Activated effector memory CD4-positive, alpha-beta T cell treated with Interleukin-2 at 50 U/mL for 16 hours (primary cell): ENCODE data around the gene MED23.

Experiments used
- DNase-seq: peaks from one replicate; pipeline ENCODE4 v3.0.0-alpha.2; 2020

MED23 gene

GRCh38 chr6:131640576-131640975, 12.5 kb upstream of the MED23 start:
- no peak for DNase-seq

GRCh38 chr6:131640100-131640499, 12.1 kb upstream of the MED23 start:
- no peak for DNase-seq

DNA sequence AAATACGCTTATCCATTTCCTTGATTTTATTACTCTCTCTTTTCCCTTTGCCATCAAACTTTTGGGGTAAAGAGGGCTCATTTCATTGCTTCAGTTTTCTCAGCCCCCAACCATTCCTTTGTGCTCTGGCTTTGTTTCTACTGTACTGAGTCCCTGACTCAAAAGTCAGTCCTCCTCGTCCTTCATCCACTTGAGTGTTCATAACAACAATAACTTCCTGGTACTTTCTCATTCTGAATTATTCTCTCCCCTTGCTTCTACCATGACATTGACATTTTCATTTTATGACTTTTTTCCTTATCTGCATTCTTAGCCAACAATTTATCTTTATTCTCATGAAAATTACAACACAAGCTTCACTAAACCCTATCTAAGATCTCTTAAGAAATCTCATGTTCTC, 10.0 kb upstream of the MED23 start:
- DNase-seq = no peak

GRCh38 chr6:131636880-131637792, 9.1 kb upstream of the MED23 start, which contains the start of gene ENPP3:
Gene ENPP3 (plus strand): TSS chr6:131637302. CDS start chr6:131637385, 83 bp downstream.
- no peak for DNase-seq

DNA sequence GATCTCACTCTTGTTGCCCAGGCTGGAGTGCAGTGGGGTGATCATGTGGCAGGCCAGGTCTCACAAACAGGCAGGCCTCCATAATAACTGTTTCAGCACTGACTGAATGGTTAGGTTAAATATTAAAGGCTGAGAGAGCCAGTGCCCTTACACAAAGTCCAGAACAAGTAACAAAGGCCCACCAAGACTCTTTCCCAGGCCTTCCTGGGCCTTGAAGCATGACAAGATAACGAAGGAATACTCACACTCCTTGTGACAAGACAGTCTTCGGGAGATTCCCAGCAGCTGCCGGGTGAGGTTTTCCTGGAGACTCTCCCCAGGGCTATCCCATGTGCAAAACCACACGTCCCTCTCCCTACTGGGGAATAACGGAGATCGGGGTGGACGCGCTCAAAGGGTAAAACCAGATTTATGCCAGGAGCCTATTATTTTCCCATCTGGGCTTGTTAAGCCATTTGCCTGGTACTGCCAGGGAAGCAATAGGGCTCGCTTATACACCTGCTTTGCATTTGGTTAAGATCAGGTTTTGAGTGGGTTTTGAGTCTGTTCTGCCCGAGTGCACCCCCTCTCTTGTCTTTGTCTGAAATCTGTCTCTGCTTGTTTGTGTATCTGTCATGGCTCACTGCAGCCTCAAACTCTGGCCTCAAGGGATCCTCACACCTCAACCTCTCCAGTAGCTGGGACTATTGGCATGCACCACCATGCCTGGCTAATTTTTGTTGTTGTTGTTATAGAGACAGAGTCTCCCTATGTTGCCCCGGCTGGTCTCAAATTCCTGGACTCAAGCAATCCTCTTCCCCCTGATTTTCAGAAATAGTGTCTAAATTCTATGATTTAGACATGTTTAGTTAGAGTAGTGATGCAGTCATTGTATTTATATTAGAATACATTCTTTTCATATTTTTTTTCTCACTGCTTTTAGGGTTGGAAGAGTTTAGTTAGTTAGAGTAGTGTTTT, 7.6 kb upstream of the MED23 start:
- no peak for DNase-seq

DNA sequence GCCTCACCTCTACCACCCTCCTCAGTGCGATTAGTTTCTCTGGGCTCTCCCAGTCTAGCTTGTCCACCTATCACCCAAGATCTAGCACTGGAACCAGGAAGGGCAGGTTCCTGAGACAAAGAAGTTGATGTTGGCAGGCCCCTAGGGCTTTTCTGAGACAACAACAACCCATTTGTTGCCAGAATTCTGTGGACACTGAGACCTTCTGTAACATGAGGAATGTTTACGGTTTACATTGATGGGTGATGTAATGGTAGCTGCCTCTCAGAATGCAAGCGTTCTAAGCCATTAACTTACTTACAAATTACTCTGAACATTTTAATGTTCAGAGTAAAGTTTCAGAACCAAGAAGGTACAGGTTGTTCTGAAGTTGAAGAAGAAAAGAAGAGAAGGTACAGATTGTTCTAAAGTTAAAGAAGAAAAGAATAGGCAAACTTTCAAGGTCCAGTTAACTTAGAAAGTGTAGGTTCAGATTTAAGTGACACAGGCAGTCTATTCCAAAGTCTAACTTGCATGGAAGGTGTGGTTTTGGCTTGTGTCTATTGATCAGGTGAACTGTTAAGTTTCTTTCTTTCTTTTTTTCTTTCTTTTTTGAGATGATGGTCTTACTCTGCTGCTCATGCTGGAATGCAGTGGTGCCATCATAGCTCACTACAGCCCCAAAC, 3.7 kb upstream of the MED23 start:
- DNase-seq = no peak

DNA sequence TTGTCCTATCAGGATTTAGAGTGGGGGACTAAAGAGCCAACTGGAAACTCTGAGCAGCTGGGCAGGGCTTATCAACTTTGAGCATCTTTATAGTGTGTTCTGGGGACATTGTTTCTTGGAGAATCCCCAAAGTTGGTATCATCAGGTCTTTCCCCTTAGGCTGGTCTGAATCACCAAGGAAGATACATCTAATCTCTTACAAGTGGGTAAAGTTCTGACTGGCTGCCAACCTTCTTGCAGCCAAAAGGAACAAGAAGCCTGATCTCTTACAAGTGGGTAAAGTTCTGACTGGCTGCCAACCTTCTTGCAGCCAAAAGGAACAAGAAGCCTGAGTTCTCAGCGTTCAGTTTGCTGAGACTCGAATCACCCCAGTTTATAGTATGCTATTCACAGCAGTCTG, 1.6 kb upstream of the MED23 start:
- no peak for DNase-seq

GRCh38 chr6:131628726-131629125, 684 bp upstream of the MED23 start:
- no peak for DNase-seq

GRCh38 chr6:131615275-131615674, 12.8 kb downstream of the MED23 start:
- DNase-seq = no peak

DNA sequence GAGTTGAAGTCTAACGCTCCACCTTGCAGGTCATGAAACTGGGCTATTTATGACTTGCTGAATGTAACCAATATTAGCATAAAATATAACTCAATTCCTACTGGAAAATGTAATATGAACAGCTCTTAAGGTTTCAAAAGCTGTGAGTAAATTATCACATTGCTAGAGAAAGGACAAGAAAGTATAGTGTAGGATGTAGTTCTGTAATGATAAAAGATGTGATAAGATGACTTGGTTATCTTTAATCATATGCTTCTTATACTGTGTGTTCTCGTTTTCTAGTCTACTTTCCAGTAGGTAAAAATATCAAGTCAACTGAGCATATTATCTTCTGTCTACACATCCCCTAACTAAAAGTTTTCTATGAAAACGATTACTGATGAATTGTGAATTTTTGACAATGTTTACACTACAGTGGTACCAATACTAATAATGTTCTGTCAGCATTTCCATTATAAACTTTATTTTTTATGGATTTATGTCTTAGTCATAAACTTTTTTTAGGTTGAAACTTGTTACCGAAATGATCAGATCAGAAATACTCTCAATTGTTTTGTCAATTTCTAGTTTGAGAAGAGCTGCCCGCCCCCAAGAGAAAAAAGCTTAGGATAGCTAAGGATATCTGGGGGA, 14.6 kb downstream of the MED23 start:
- no peak for DNase-seq

- DNase-seq = no peak
Observed at GRCh38 chr6:131602781-131603312, 25.2 kb downstream of the MED23 start.

DNA sequence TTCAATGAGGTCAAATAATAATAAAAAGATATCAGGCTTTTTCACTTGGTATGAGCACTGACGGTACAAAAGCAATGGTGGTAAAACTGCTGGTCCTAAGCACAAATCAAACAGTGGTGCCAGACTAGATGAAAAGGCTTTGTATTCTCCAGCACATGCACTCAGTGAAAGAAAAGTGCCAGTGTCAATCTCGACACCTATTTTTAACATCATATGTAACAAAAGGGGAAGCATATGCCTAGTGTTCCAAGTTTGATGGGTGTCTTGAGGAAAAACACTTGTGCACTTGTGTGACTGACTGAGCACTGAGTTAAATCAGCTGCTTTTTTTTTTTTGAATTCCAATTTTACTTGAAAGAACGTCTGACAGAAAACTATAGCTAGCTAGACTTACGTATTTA, 27.3 kb downstream of the MED23 start:
- no peak for DNase-seq

DNA sequence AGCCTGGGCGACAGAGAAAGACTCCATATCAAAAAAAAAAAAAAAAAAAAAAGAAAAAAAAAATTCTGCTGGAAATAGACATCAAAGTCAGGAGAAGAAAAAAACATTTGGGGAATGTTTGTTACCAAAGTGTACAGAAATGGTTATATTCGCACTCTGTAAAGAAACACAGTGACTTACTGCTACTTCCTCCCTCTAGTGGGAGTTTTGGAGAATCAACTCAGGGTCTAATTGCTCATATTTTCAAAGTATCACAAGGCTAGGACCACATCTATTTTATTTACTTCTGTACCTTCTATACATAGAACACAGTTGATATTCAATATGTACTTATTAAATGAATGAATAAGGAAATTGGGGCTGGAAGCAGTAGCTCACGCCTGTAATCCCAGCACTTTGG, 30.6 kb downstream of the MED23 start:
- no peak for DNase-seq

GRCh38 chr6:131594074-131594473, 34.0 kb downstream of the MED23 start:
- DNase-seq = no peak

DNA sequence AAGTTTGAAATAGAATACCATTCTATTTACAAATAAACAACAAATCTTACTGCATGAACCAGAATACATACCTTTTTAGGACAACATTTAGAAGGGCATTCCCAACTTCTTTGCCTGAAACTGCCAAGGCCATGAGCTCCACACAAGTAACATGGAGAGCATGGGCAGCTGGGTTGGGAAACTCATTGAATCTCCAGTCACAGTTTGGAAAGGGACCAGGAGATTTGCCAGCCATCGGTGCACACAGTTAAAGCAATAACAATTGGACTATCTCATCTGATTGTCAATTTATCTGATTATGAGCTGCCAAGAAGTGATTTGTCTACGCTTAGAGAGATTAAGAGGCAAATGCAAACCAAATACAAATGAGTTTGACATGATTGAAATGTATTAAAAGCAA, 35.1 kb downstream of the MED23 start:
- no peak for DNase-seq

DNA sequence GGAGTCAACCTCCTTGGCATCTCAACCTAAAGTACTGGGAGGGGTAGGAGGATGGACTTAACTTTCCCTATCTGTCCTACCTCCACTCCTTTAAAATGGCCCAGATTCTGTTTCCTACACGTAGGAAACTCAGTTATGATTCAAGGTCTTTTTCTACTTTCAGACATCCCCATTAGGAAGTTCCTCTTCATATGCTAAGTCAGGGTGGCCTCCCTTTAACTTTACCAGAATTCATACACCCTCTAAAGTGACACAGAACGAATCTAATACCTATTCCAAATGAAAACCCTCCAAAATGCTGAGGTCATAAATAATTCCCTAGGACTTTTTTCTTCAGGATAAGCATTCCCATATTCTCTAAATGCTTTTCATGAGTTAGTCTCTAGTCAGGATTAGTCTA, 39.4 kb downstream of the MED23 start:
- DNase-seq = no peak

- no peak for DNase-seq
Observed at GRCh38 chr6:131587909-131588308, 40.1 kb downstream of the MED23 start.

- no peak for DNase-seq
Observed at GRCh38 chr6:131586543-131586942, 41.5 kb downstream of the MED23 start.

DNA sequence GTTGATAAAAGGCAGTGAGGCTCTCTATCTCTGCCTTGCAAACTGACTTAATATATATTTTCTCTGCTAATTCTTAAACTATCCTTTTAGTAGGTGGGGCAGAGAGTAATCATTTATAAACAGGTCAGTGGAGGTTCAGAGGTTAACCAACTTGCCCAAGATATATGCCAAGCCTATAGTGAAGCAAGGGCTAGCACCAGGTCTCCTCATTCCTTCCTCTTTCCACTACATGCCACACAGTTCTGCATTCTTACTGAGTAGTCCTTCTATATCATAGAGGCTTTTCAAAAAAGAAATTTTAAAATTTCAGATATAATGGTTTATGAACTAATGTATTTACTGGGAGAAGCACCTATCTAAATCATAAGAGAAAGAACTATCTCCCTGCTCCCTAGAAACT, 46.5 kb downstream of the MED23 start:
- no peak for DNase-seq

GRCh38 chr6:131575834-131576478, 52.1 kb downstream of the MED23 start:
- no peak for DNase-seq

- no peak for DNase-seq
Observed at GRCh38 chr6:131574686-131575085, 53.4 kb downstream of the MED23 start.

- DNase-seq = no peak
Observed at GRCh38 chr6:131574133-131574532, 53.9 kb downstream of the MED23 start.
